GM12872 (cell line): ENCODE data around the gene MAEA.

Experiments
- TF ChIP-seq, protein P1 (sequence below): IDR thresholded peaks from 3 replicates; pipeline ENCODE4 v1.5.1; 2011; ENCODE audit warnings: low read depth, mild to moderate bottlenecking, low read length, moderate library complexity; ENCODE audit not compliant: insufficient read depth

MAEA gene

DNA sequence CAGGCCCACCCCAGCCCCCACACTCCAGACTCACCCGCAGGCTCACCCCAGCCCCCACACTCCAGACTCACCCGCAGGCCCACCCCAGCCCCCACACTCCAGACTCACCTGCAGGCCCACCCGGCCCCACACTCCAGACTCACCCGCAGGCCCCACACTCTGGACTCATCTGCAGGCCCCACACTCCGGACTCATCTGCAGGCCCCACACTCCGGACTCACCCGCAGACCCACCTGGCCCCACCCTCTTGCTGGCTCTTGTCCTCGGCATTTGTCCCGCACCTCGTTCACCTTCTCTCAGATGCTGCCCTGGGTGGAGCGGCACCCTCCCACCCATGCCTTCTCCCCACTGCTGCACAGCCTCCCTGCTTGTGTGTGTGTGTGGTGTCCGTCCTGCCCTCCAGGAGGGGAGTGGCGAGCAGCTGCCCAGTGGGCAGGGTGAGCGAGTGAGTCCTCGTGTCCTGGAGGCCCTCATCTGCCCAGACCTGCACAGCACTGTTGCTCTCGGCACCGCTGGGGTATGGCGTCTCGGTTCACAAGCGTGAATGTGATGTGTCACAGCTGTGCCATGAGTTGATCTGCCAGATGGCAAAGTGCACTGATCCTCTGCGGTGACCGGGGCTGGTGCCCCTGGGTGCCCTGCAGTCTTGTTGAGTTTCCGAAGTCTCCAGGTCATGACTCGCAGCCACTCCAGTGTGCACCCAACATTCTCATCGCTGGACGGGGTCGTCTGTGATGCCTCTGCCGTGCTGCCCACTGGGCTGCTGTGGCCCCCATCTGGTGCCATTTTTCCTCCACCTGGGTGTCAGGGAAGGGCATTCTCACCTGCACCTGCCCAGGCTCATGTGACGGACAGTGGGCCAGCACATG lies 27.7 kb downstream of the MAEA start:
- TF ChIP-seq, protein P1, sequence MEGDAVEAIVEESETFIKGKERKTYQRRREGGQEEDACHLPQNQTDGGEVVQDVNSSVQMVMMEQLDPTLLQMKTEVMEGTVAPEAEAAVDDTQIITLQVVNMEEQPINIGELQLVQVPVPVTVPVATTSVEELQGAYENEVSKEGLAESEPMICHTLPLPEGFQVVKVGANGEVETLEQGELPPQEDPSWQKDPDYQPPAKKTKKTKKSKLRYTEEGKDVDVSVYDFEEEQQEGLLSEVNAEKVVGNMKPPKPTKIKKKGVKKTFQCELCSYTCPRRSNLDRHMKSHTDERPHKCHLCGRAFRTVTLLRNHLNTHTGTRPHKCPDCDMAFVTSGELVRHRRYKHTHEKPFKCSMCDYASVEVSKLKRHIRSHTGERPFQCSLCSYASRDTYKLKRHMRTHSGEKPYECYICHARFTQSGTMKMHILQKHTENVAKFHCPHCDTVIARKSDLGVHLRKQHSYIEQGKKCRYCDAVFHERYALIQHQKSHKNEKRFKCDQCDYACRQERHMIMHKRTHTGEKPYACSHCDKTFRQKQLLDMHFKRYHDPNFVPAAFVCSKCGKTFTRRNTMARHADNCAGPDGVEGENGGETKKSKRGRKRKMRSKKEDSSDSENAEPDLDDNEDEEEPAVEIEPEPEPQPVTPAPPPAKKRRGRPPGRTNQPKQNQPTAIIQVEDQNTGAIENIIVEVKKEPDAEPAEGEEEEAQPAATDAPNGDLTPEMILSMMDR: no peak

DNA sequence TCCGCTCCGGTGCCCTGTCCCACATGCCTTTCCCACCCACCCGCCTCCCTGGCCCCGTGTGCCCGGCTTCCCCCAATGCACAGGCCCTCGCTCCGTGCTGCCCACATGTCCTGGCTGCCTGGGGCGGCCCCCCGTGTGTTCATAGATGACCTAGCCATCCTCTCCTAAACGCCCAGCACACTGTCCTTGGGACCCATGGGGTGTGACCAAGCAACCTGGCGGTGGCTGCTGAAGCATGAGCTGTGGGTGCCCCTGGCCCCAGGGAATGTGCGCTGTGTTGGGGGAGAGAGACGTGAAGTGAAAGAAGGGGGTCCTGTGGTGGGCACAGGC lies 28.3 kb downstream of the MAEA start:
- TF ChIP-seq, protein P1: no peak

DNA sequence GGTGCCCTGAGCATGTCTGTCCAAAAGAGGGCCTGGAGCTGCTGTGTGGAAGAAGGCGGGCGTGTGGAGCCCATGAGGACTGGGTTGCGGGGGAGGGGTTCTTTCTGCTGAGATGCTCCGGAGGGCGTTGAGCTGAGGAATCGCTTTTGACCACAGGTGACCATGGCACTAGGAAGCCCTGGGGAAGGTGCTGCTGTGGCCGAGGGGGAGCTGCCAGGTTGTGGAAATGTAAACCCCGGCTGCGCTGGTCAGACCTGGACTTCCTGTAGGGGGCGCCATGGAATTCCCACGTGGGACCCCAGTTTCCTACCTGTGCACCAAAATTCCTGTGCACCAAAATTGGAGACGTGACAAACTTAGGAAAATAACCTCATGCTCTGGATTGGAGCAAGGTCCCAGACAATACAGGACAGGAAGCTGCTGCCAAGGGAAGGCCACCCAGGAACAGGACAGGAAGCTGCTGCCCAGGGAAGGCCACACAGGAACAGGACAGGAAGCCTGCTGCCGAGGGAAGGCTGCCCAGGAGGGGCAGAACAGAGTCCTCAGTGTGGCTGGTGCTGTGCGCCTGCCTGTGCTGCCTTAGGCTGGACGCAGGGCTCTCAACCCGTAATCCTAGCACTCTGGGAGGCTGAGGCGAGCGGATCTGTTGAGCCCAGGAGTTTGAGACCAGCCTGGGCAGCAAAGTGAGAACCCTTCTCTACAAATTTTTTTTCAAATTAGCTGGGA lies 29.0 kb downstream of the MAEA start:
- TF ChIP-seq, protein P1: peak; percentile 45; the same call in 1 of the 3 replicates

DNA sequence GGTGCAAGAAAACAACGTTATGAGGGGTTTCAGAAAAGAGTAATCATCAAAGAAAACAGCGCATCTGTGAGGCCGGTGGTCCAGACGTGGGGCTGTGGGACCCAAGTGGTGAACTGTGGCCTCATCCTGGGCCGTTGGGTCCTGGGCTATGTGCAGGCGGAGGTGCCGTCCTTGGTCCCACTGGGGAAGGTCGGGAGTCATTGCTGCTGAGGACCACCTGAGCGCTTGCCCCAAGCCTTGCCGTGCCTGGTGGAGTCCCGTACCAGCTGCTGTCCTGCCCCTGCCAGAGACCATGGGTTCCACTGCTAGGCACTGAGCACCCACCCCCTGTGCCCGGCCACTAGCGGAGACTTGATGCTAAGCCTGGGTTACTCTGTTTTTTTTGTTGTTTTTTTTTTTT lies 31.8 kb downstream of the MAEA start:
- TF ChIP-seq, protein P1: no peak

DNA sequence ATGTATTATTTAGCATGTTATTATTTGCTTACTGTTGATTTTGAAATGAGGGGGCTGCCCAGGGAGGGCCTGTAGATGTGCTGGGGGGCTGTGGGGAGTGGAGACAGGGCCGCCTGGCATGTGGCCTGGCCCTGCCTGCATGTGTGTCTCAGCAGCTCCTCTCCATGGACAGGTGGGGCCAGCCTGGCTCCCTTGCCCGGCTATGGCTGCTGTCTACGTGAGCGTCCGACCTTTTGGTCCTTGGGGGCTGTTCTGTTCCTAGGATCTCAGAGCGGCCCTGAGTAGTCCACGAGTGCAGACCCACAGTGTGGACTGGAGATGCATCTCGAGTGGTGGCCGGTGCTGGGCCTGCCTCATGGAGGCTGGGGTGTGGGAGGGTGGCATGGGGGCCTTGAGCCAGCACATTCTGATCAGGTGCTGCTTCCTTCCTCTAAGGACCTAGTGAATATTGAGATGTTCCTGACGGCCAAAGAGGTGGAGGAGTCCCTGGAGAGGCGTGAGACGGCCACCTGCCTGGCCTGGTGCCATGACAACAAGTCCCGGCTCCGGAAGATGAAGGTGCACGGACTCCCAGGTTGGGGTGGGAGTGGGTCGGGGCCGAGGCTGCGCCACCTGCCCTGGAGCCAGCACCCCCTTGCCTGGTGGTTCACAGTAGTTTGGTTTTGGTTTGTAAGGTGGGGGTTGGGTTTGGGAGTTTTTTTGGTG lies 32.4 kb downstream of the MAEA start:
- TF ChIP-seq, protein P1: no peak

DNA sequence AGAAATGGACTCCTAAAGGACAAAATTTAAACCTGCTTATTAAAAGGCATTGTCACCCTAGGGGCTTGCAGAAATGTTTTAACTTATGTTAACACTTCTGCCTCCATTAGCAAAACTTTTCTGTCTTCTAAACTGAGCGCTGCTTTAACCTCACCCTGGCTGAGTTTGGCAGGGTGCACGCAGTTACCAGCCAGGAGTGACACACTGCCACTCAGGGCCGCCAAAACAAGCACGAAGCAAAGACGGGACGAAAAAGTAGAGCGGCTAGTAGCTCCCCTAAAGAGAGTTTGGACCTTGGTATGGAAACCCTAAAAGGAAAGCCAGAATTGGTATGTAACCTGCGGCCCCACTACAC lies 33.6 kb downstream of the MAEA start:
- TF ChIP-seq, protein P1: no peak
